Body of pancreas (tissue), 4 donors: ENCODE measurements around the gene LNPEP.

Source experiments
- CTCF ChIP-seq, 7 experiments: fragments of 450-650 bp in 4 of 7; fragments of 200-600 bp in 3 of 7; sonication (generic) in 3 of 7; IDR thresholded peaks; one replicate each; pipeline ENCODE4 v1.5.1; 2016 to 2019; ENCODE audit warnings: antibody characterized with exemption in 7 of 7
- POLR2A ChIP-seq, 3 donors: fragments of 450-650 bp; IDR thresholded peaks; one replicate each; pipeline ENCODE4 v1.6.1; 2016; ENCODE audit warnings: antibody characterized with exemption in 3 of 3, mild to moderate bottlenecking in 2 of 3

GRCh38 chr5:96926276-96926675 lies 9.6 kb upstream of the LNPEP start:
- TF ChIP-seq CTCF (IDR thresholded peaks at IDR 0.05) (no peak), POLR2A (IDR thresholded peaks at IDR 0.05) (no peak)
